ENCODE measurements around the gene USH2A.

The USH2A gene

DNA sequence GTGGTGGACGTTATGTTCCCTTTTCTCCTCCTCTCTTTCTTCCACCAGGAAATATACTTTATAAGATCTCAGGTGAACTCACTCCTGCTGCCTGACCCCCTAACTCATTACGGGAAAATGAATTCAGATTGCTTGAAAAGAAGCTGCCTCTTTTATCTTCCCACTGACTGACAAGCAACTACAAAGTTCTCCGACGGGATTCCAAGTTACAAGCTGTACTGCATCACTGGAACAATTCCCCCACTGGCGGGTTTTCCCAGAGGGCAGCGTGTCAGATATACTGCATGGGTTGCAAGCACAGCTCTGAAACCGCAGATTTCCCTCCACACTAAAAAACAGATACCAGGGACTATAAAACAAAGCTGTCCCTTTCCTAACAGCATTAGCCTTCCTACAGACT is 465.6 kb downstream of the USH2A start:
- no peak for DNase-seq (ENCODE audit: low read depth in 2 of 2)

DNA sequence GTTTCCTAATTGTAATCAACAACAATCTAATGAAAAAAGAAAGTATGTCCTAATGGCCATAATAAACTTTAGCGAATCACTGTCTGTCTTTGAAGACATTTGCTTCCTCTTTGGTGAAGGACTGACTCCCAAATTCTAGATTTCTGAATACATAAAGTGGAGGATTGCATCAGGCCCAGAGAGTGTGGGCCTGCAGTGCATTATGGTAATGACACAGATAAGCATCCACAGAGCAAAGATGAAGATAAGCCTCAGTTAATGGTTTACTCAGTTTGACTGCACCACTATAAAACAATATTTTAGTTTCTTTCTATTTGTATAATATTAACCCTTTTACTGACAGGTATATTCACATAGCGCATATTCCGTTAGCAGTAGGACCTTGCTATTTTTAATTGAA is 490.7 kb downstream of the USH2A start:
- no peak for DNase-seq (ENCODE audit: low read depth in 2 of 2)

DNA sequence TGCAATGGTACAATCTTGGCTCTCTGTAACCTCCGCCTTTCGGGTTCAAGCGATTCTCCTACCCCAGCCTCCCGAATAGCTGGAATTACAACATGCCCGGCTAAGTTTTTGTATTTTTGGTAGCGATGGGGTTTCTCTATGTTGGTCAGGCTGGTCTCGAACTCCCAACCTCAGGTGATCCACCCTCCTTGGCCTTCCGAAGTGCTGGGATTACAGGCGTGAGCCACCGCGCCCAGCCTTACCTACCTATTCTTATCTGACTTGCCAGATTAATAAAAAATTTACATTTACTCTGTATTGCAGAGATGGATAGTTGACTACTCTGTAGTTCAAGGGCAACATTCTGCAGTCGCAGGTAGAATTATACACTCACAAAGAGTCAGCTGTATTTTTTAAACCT is 496.6 kb downstream of the USH2A start:
- DNase-seq (ENCODE audit: low read depth in 2 of 2) = no peak

DNA sequence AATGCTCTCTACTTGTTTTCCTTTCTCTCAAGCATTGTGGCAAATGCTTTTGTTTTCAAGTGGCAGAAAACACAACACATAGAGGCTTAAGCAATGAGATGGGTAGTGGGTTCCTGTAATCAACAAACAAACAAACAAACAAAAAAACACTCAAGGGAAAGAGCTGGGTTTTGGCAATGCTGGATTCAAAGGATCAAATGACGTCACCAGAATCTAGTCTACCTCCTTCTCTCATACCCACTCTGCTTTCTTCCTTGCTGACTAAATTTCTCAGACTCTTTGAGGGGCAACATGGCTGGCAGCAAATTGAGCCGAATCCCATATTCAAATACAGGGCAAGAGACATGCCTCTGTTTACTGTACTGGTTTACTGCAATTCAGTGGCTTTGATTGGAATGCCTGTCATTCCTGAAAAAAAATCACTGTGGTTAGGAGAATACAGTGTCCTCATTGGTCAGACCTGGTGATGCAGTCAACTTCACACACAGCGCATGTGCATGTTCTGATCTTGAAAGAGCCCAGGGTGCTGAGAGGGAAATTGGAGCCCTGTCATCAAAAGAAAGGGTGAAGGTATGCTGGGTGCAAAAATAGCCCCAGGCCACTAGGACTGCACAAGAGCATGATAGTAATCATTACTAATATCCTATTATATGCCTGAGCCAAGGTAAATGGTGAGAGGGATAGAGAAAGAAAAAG is 500.0 kb downstream of the USH2A start:
- DNase-seq (ENCODE audit: low read depth in 2 of 2) = no peak

- DNase-seq (ENCODE audit: low read depth in 2 of 2) = no peak
Observed at GRCh38 chr1:215911406-215911968, 511.8 kb downstream of the USH2A start.

DNA sequence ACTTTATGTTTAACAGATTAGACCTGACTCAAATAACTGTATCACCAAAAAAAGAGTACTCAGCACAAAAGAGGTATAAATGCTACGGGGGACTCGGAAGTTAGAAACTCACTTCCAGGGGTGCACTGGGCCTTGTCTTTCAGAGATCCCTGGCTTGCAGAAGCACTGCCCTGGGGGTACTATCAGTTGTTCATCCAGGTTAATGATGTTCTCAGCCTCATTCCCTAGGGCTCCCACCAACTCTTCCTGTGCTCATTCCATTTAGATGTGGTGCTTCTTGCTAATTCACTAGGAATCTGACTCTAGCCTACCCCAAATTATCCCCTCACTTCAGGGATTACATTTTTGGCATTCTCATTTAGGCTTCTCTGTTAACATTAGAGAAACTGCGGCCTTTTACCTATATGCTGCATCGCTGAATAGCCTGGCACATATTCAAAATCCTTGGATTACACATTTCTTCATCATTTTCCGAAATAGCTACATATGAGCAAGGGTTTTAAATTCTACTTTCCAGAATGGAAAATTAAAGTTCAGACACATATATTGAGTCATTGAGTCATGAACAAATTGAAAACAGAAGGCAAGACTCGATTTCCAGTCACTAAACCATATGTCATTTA is 517.6 kb downstream of the USH2A start:
- no peak for DNase-seq (ENCODE audit: low read depth in 2 of 2)

- DNase-seq (ENCODE audit: low read depth in 2 of 2) = no peak
Observed at GRCh38 chr1:215900684-215901083, 522.6 kb downstream of the USH2A start.

GRCh38 chr1:215899901-215900300 is 523.3 kb downstream of the USH2A start:
- DNase-seq (ENCODE audit: low read depth in 2 of 2) = no peak

DNA sequence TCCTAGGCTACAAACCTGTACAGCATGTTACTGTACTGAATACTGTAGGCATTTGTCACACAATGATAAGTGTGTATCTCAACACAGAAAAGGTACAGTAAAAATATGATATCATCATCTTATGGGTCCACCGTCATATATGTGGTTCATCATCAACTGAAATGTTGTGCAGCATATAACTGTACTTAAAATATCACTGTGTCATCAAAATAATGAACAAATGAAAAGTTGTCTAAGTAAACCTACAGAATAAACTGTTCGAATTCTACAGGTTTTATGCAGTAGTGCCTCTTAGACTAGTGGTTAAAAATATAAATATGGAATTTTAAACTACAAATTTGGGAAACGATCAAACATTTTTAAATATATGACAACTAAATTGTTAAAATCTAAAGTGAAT is 527.4 kb downstream of the USH2A start:
- DNase-seq (ENCODE audit: low read depth in 2 of 2) = no peak

GRCh38 chr1:215895276-215895675 is 528.0 kb downstream of the USH2A start:
- no peak for DNase-seq (ENCODE audit: low read depth in 2 of 2)

GRCh38 chr1:215894617-215895016 is 528.6 kb downstream of the USH2A start:
- DNase-seq (ENCODE audit: low read depth in 2 of 2) = no peak

DNA sequence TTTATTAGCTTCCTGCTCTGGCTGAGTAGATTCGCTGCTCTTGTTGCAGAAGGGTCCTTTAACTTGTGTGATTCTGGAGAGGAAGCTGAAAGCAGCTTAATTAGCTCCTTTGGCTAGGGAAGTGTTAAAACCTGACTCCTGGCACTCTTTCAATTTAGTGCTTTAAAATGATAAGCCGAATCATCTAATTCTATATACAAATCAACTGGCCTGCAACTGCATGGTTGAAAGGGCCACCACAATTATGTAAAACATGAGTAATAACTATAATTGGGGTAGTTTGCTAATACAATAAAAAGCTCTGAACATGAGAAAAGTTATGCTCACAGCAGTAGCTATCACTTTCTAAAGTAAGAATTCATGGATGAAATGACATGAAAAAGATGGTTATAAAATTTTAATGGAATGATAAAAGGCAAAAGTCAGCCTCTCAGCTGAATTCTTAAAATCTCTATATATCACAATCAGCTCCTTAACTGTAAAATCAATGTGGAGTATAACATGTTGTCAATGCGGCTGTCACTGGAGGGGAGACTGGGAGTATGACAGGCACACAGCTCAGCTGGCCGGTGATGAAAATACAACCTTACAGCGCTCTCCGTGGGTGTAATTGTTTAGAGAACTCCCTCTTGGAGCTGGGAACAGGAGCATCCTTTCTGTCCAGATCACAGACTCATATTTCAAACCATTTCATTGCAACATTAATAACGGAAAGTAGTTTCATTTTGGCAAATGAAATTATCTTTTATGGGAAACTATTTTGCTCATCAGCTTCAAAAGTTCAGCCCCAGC is 531.8 kb downstream of the USH2A start:
- no peak for DNase-seq (ENCODE audit: low read depth in 2 of 2)

GRCh38 chr1:215890438-215890837 is 532.8 kb downstream of the USH2A start:
- no peak for DNase-seq (ENCODE audit: low read depth in 2 of 2)

- DNase-seq (ENCODE audit: low read depth in 2 of 2) = no peak
Observed at GRCh38 chr1:215889871-215890270, 533.4 kb downstream of the USH2A start.

- DNase-seq (ENCODE audit: low read depth in 2 of 2) = no peak
Observed at GRCh38 chr1:215888159-215888558, 535.1 kb downstream of the USH2A start.

GRCh38 chr1:215887627-215888026 is 535.6 kb downstream of the USH2A start:
- DNase-seq (ENCODE audit: low read depth in 2 of 2) = no peak

- no peak for DNase-seq (ENCODE audit: low read depth in 2 of 2)
Observed at GRCh38 chr1:215883004-215883403, 540.2 kb downstream of the USH2A start.

- no peak for DNase-seq (ENCODE audit: low read depth in 2 of 2)
Observed at GRCh38 chr1:215878843-215879242, 544.4 kb downstream of the USH2A start.

DNA sequence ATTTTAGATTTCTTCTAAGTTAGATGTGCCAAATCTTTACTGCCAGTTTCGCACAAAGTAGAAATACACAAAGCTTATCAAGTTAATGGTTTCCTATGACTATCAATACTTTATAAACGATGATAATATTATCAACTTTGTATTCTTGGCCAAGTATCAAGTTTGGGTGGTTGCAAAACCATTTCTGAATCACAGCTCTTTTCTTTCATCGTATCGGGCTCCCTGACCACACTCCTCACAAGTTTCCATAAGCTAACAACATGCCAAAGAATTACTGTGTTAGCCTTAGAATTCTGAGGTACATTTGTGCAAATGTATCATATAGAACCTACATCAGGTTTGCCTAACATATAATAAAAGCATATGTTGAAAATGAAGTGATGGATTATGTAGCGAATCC is 545.1 kb downstream of the USH2A start:
- no peak for DNase-seq (ENCODE audit: low read depth in 2 of 2)

DNA sequence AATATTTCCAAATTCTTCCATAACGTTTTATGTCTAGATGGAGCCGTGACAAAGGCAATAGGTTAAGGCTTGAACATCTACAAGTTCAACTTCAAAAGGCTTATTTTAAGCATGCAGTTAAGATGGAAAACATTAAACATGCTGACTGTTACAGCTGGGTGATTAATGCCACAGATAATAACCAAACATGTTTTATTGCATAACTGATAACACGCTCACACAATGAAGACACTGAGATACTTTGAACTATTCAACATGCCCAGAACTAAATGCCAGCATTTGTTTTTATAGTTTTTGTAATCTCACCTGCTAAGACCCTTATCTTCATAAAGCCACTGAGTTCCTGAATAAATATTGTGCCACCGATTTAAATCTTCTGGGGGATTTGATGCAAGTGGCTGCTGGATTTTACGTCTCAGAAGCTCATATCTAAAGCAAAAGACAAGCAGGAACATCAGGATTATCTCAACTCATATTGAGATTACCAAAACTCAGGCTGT is 545.7 kb downstream of the USH2A start:
- no peak for DNase-seq (ENCODE audit: low read depth in 2 of 2)

- no peak for DNase-seq (ENCODE audit: low read depth in 2 of 2)
Observed at GRCh38 chr1:215875712-215876111, 547.5 kb downstream of the USH2A start.

DNA sequence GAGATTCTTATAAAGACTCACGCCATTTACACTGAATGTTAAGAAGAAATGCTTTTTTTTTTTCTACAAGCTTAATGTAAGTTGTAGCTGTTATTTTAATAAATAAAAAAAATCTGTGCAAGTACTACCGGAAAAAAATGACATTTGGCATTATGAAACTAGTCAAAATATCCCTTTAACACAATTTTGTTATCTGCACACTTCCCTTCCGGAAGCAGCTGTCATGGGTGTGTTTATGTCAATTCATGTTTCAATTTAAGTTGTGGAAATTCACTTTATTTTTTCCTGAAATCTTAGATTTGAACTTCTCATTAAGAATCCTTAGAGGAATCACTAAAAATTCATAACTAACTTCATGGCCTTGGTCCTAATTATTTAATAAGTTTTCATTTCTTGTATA is 548.0 kb downstream of the USH2A start:
- no peak for DNase-seq (ENCODE audit: low read depth in 2 of 2)

Data from stimulated activated CD8-positive, alpha-beta memory T cell treated with anti-CD3 and anti-CD28 coated beads, Interleukin-7, amount 100 ng/mL, for 4 hours (primary cell).